Activated CD4-positive, alpha-beta T cell treated with anti-CD3 and anti-CD28 coated beads for 24 hours (primary cell): Measurements from ENCODE around the gene C4A.
A peak's percentile ranks its signal among the peaks of the same experiment; 100 is the strongest.
"Not testable (repeated sequence)": the region's sequence is repeated elsewhere in the genome, so short reads cannot be mapped to it uniquely, and the experiment has no call there.

Experiments used
- DNase-seq, 2 donors: peaks; one replicate each; pipeline ENCODE4 v3.0.0-alpha.2; 2020; ENCODE audit warnings: low read depth in 2 of 2

C4A gene

DNA sequence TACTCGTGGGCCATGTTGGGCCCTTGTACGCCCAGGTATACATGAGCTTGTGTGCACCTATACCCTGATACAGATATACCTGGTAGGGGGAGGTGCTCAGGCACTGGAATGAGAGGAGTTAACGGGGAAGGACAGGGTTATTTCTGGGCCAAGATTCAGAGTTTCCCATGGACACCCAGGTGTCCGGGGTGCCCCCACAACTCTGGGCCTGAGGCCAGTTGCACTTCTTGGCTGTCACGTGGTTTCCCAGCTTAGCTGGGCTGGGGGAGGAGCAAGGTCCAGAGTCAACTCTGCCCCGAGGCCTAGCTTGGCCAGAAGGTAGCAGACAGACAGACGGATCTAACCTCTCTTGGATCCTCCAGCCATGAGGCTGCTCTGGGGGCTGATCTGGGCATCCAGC, at the start of gene C4A:
C4A (plus strand) TSS at position 314 of the 400 bp plus-strand sequence; CDS start at position 365, 51 bp downstream.
- not testable (repeated sequence) for DNase-seq

DNA sequence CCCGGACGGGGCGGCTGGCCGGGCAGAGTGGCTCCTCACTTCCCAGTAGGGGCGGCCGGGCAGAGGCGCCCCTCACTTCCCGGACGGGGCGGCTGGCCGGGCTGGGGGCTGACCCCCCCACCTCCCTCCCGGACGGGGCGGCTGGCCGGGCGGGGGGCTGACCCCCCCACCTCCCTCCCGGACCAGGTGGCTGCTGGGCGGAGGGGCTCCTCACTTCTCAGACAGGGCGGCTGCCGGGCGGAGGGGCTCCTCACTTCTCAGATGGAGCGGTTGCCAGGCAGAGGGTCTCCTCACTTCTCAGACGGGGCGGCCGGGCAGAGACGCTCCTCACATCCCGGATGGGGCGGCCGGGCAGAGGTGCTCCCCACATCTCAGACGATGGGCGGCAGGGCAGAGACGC, 49.7 kb upstream of the C4A start:
- not testable (repeated sequence) for DNase-seq

DNA sequence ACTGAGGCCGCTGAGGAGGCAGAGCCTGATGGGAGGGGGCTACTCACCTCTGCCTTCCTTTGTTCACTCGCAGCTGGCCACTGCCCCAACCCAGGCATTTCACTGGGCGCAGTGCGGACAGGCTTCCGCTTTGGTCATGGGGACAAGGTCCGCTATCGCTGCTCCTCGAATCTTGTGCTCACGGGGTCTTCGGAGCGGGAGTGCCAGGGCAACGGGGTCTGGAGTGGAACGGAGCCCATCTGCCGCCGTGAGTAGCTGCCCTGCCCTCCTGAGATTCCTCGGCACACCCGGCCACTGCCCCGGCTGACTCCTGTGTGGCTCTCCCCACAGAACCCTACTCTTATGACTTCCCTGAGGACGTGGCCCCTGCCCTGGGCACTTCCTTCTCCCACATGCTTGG, 48.3 kb upstream of the C4A start:
- no peak for DNase-seq

DNA sequence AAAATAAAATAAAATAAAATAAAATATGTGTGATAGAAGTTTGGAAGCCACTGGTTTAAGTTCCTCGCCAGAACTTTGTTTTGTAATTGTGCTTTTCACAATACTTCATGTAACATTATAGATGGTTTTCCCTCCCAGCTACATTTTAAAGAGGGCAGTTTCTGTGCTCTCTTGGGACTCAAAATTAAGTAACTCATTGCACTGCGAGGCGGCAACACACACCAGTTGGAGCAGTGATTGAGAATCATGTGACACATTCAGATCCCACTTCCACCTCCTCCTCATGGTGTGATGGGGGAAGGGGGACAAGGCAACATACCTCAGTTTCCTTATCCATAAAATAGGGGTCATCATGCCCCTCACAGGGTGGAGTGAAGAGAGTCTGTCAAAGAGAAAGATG, 46.8 kb upstream of the C4A start:
- no peak for DNase-seq

DNA sequence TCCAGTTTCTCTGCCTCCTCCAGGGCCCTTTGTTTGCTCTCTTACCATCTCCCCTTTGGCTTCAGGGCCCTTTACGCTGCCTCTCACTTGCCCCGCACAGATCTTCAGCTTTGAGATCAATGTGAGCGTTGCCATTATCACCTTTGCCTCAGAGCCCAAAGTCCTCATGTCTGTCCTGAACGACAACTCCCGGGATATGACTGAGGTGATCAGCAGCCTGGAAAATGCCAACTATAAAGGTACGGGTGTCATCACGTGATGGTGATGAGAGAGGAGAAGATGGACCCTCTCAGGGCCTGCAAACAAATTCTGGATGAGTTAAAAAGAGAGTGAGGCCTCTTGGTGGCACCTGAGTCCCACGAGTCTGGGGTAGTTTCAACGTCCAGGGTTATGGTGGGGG, 46.0 kb upstream of the C4A start:
- DNase-seq, result no peak

DNA sequence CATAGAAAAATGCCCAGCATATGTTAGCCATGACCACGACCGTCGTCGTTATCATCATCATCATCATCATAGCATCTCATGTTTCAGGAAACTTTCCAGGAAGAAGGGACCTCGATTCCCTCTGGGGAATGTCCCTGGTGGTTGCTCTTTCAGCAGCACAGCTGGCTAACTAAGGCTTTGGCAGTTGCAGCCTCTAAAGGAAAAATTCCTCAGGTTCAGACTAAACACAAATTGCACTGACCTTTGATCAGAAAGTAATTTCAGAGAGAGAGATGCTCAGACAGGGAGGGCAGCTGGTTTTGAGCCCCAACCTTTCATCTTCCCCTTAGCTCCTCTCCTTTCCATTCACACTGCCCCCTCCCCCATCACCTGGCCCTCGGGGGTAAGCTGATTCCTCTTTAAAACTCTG, 41.6 kb upstream of the C4A start:
- DNase-seq, result no peak

DNA sequence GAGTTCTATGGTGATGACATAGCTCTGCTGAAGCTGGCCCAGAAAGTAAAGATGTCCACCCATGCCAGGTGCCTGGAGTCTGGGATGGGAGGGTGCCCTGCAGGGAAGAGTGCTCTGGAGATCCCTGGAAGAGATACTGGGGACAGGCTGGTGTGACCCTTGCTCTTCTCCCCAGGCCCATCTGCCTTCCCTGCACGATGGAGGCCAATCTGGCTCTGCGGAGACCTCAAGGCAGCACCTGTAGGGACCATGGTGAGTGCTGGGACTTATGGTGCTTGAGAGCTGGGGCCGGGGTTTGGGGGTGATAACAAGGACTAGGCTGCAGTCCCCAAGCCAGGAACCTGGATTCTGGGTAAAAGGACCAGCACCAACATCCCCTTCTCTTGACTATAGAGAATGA, 38.1 kb upstream of the C4A start:
- no peak for DNase-seq

DNA sequence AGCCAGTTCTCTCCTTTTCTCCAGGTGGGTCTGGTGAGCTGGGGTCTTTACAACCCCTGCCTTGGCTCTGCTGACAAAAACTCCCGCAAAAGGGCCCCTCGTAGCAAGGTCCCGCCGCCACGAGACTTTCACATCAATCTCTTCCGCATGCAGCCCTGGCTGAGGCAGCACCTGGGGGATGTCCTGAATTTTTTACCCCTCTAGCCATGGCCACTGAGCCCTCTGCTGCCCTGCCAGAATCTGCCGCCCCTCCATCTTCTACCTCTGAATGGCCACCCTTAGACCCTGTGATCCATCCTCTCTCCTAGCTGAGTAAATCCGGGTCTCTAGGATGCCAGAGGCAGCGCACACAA, 36.7 kb upstream of the C4A start:
- DNase-seq, result no peak

DNA sequence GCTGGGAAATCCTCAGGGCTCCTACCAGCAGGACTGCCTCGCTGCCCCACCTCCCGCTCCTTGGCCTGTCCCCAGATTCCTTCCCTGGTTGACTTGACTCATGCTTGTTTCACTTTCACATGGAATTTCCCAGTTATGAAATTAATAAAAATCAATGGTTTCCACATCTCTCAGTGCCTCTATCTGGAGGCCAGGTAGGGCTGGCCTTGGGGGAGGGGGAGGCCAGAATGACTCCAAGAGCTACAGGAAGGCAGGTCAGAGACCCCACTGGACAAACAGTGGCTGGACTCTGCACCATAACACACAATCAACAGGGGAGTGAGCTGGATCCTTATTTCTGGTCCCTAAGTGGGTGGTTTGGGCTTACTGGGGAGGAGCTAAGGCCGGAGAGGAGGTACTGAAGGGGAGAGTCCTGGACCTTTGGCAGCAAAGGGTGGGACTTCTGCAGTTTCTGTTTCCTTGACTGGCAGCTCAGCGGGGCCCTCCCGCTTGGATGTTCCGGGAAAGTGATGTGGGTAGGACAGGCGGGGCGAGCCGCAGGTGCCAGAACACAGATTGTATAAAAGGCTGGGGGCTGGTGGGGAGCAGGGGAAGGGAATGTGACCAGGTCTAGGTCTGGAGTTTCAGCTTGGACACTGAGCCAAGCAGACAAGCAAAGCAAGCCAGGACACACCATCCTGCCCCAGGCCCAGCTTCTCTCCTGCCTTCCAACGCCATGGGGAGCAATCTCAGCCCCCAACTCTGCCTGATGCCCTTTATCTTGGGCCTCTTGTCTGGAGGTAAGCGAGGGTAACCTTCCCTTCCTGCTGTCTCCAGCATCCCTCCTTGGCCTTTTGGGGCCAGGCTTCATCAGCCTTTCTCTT, 36.1 kb upstream of the C4A start, which contains the start of gene CFB:
CFB (plus strand) TSS at position 589 of the 863 bp plus-strand sequence; CDS start at position 716, 127 bp downstream.
- no peak for DNase-seq

DNA sequence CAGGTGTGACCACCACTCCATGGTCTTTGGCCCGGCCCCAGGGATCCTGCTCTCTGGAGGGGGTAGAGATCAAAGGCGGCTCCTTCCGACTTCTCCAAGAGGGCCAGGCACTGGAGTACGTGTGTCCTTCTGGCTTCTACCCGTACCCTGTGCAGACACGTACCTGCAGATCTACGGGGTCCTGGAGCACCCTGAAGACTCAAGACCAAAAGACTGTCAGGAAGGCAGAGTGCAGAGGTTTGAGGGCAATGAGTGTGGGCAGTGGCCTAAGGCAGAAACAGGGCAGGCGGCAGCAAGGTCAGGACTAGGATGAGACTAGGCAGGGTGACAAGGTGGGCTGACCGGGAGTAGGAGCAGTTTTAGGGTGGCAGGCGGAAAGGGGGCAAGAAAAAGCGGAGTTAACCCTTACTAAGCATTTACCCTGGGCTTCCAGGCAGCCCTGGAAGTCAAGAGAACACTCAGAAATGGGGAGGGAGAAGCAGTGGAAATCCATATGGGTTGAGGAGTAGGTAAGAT, 35.4 kb upstream of the C4A start:
- DNase-seq, result no peak

DNA sequence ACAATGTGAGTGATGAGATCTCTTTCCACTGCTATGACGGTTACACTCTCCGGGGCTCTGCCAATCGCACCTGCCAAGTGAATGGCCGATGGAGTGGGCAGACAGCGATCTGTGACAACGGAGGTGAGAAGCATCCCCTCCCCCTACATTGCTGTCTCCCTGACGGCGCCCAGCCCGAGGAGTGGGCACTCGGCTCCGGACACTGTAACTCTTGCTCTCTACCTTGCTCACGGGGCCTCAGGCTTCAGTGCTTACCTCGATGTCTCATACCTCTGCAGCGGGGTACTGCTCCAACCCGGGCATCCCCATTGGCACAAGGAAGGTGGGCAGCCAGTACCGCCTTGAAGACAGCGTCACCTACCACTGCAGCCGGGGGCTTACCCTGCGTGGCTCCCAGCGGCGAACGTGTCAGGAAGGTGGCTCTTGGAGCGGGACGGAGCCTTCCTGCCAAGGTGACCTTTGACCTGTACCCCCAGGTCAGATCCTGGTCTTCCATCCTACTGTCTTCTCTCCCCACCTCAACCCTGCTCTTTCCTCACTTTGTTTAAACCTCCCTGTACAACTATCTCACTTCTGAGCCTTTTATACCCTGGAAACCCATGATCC, 34.7 kb upstream of the C4A start:
- DNase-seq, result no peak

DNA sequence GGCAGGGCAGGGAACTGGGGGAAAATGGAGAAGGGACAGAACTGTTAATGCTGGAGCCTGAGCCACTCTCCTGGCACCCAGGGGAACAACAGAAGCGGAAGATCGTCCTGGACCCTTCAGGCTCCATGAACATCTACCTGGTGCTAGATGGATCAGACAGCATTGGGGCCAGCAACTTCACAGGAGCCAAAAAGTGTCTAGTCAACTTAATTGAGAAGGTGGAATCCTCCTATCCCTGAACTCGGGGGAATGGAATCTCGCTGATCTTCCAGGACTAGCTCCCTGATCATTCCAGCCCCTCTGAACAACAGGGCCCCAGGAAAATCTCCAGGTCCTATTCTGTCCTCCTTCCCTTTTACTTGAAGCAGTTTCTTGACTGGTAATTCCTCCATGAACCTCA, 34.0 kb upstream of the C4A start:
- DNase-seq, result no peak

DNA sequence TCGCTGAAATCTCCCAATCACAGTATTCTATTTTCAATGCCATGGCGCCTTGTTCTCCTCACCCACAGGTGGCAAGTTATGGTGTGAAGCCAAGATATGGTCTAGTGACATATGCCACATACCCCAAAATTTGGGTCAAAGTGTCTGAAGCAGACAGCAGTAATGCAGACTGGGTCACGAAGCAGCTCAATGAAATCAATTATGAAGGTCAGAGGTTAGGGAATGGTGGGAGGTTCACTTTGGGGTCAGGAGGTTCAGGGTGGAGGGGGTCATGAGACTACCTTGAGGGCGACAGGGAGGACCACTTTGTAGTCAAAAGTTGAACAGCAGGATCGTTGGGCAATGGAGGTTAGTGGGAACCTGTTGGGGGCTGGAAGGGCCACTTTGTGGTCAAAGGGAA, 33.6 kb upstream of the C4A start:
- DNase-seq, result no peak

DNA sequence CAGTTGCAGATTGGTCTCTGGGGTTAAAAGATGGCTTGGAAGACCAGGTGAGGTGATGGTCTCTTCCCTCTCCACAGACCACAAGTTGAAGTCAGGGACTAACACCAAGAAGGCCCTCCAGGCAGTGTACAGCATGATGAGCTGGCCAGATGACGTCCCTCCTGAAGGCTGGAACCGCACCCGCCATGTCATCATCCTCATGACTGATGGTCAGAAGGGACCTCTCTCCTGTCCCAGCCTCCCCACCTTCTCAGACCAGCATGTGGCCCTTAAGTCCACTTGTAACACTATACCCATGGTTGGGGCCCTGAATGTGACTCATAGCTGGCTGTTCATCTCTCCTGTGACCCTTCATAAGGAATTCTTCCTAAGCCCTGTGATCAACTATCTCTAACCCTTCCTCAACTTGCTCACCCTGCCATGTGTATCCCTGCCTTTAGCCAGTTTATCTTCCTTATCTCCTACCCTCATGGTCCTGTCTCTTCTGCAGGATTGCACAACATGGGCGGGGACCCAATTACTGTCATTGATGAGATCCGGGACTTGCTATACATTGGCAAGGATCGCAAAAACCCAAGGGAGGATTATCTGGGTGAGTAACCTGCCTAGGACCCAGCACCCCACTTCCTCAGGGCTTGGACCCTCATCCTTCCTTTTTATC, 33.0 kb upstream of the C4A start:
- DNase-seq, result no peak

DNA sequence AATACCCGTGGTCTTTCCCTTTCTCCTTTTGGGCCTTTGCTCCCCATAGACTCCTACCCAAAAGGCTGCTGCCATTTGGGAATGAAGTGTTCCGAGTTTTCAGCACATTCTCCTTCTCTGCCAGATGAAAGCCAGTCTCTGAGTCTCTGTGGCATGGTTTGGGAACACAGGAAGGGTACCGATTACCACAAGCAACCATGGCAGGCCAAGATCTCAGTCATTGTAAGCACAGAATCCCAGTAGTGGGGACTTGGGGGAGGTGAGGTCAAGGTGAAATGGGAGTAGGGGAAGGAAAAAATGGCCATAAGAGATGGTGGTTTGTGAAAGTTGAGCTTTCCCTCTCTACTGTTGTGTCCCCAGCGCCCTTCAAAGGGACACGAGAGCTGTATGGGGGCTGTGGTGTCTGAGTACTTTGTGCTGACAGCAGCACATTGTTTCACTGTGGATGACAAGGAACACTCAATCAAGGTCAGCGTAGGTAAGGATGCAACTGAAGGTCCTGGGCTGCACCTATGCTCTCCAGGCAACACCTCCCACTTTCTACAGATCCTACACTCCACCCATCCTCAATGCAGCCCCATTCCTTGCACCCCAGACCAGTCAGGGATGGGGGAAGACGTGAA, 31.8 kb upstream of the C4A start:
- DNase-seq, result no peak

DNA sequence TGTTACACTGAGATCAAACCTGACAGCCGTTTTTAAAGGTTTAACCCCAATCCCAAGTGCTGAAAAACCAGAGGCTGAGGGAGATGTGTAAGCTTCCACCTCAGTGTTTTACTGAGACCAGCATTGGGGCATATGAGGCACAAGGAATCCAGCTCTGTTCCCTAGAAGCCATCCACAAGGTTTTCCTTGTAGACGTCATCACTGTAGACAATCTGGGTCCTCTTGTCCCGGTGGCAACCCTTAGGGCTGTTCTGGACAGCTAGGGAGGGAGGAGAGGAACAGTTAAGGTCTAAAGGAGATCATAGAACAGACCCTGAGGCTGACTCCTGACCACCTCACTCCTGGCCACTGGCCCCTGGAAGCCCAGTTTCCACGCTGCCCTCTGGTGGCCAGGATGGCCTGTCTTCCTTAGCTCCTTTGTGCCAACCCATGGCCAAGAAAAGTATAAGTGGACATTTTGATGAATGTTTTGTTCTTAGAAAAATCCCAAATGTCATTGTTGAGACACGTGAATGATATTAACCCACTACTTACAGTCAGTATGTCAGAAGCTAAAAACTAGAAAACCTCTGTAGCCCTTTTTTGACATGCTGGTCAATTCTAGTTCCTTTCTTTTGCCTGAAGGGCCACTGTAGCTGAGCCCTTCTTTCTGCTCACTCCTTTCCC, 29.6 kb upstream of the C4A start:
- no peak for DNase-seq

DNA sequence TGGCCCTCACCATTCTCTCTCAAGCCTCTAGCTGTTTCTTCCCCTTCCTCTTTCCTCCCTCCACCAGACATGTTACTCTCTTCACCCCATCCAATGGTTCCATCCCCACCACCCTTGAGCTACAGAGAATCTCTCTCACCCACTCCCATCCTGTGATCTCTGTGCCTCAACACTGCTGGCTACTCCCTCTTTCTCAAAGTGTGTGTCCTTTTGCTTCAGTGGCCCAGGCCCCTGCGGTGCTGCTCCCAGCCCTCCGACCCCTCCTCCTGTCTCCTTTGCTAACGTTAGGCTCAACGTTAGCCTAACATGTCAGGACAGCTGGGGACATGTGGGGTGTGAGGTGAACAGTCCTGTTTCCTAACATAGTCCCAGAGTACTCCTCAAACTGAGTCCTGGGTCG, 29.0 kb upstream of the C4A start:
- no peak for DNase-seq

DNA sequence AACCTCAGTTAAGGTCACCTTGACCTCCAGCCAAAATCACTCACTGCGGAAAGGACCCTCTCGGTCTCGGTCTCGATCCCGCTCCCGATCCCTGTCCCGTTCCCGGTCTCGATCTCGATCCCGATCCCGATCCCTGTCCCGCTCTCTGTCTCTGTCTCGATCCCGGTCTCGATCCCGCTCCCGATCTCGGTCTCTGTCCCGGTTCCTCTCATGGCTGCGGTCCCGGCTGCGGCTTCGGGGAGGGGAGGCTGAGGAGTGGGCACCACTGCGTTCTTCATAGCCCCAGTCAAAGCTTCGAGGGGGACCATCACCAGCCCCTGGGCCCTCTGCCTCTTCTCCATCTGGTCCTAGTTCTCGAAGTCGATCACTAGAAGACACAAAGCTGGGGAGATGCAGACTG, 27.3 kb upstream of the C4A start:
- no peak for DNase-seq

DNA sequence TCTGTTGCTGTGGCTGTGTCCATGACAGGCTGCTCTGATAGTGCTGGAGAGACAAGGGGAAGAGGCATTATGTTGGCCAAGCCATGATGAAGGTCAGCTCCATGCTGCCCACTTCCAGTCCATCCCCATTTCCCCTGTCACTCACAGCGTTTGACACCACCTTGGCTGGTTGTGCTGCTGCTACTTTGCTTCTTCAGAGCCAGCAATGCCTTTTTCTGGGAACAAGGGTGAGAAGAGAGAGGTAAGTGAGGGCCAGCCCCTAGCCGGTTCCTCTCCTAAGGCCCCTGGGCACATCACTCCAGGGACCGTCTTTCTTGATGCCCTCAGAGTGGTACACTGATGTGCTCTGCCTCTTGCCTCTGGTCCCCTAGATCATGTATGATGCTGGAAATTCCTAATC, 25.1 kb upstream of the C4A start:
- DNase-seq, result no peak

DNA sequence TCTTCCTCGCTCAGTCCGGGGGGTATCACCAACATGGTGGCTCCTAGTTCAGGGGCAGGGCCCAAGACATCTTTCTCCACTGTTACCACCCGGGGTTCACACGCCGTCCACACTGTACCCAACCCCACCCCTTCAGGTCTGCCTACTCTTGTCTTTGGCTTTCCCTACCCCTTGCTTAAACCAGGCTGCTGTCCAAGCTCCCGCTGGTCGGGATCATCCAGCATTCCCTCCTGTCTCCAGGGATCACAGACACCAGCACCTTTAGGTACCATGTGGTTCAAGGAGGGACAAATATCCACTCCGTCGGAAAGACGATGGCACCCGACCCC, 23.5 kb upstream of the C4A start:
- DNase-seq, result no peak

DNA sequence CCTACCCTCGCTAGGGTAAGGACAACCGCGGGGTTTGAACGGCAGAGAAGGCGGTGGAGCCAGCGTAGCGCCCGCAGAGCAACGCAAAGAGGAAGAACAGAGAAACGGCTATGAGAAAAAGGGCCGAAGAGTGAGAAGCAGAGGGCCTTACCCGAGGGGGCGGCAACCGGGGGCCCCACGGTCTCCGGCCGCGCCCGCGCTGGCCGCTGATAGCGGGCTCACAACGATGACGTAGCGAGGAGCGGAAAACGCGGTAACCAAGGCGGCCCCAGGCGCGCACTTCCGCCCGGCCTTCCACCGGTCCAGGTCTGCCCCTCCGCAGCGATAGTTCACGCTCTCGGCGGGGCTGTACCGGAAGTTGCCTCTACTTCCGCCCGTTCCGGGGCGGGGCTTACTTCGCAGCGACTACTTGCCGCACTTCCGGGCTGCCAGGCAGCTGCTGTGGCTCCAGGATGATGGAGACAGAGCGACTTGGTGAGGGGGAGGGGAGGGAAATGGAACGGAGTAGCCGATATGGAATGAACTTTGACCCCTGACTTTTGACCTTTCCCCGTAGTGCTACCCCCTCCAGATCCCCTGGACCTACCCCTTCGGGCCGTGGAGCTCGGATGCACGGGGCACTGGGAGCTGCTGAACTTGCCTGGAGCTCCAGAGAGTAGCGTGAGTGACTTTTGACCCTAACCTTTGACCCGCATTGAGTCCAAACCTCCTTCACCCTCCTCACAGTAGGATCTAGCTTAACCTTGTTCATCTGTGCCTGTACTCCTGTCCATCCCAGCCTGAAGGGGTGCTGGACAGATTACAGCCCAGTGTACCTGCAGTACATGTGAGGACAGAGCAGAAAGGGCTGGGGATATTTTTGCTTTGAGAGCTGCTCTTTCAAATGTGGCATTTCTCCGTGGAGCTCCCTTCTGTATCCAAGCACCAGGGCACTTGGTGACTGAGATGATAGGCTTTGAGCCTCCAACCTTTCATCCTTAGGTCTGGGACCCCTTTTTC, 22.8 kb upstream of the C4A start, which contains the start of the genes NELFE and SKIC2:
NELFE (minus strand) TSS at position 231 of the 999 bp plus-strand sequence. CDS start 525 bp downstream, outside the sequence.
SKIC2 (plus strand) TSS at position 435 of the 999 bp plus-strand sequence; CDS start at position 453, 18 bp downstream.
- DNase-seq, result peak; percentile 95 to 97
